AG04450 (cell line): ENCODE data around the gene ENTR1. TPM values are rescaled to one million over a fixed set of nuclear protein-coding genes. Genes with fewer than 3 reads are reported as not detected.
A peak's percentile ranks its signal among the peaks of the same experiment; 100 is the strongest.
"Not testable (repeated sequence)": the region's sequence is repeated elsewhere in the genome, so short reads cannot be mapped to it uniquely, and the experiment has no call there.

Source experiments
- CTCF ChIA-PET: fragments of 300-600, 350-600 bp; formaldehyde crosslinking; extraction: SDS; loops from one replicate; lab custom pipeline; 2022; ENCODE audit warnings: antibody characterized with exemption, inconsistent platforms; lab: Charles Lee
- POLR2A ChIA-PET: fragments of 350-600 bp; formaldehyde crosslinking; extraction: SDS; loops from one replicate; lab custom pipeline; 2021; ENCODE audit warnings: antibody characterized with exemption, inconsistent platforms; lab: Yijun Ruan, JAX
- DNase-seq: peaks from one replicate; pipeline ENCODE4 v3.0.0-alpha.2; 2011; ENCODE audit warnings: low read depth, low spot score
- H3K27ac ChIP-seq: one replicate; pipeline ENCODE4 v1.5.1; 2012; ENCODE audit warnings: low read depth, low read length, control low read depth
- H3K27me3 ChIP-seq: one replicate; pipeline ENCODE4 v1.6.0; 2012; ENCODE audit warnings: low read length; ENCODE audit not compliant: control insufficient read depth, insufficient read depth
- H3K4me3 ChIP-seq: 2 replicates; pipeline ENCODE4 v1.5.1; 2011; ENCODE audit warnings: mild to moderate bottlenecking, low read depth, low read length, control low read depth
- H3K9me3 ChIP-seq: 2 replicates; pipeline ENCODE4 v1.5.1; 2012; ENCODE audit warnings: low read length; ENCODE audit not compliant: control insufficient read depth, insufficient read depth
- CTCF ChIP-seq: IDR thresholded peaks from 2 replicates; pipeline ENCODE4 v1.5.1; 2011; ENCODE audit warnings: low read depth, low read length, control low read depth, inconsistent platforms
- polyA plus RNA-seq: library from polyadenylated mRNA; depleted of rRNA; stranded (reverse); fragments of >200 nt; gene quantifications from 2 replicates; pipeline ENCODE4 v1.2.3, GENCODE V29; 2011

The ENTR1 gene
- polyA plus RNA-seq, 1 experiment = 31.5 TPM

DNA sequence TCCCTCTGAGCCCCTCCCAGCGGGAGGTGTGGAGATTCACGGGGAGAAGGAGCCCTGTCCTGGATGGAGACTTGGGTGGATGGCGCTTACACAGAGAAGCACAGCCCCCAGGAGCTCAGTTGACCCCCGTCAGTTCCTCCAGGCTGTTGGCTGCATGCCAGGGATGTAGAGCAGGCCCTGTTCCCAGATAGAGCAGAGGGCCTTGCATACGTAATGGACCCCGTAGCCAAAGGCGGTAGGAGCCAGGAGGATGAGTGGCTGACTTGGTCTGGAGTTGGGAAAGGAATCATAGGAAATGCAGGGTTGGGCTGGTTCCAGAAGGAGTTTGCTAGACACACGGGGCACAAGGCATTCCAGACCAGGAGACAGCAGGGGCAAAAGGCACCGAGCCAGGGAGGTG lies 2.5 kb upstream of the ENTR1 start:
- Histone ChIP-seq H3K4me3 (no peak overlapping the region), H3K9me3 (peaks cover 4% of the 10 kb centered on the region; the same call in 1 of the 2 replicates), H3K27ac (no peak overlapping the region), H3K27me3 (no peaks in the 10 kb centered on the region)
- CTCF ChIA-PET = no interaction called here
- no peak for DNase-seq
- POLR2A ChIA-PET = no interaction called here
- no peak for TF ChIP-seq CTCF

DNA sequence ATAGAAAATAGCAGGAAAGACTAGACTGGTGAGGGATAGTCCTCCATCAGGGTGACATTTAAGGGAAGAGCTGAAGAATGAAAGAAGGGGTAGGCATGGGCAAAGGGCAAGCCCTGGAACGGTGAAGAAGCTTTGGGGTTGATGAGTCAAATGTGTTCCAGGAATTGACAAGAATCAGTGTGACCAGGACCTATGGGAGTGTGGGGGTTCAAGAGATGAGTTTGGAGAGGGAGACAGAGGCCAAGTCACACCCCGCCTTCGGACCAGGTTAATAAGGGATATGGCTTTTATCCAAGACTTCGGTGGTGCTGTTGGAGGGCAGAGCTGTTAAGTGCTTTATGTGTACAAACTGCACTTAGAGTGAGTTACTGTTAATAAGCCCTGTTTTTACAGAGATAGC lies 964 bp upstream of the ENTR1 start:
- H3K27me3 ChIP-seq = no peaks in the 10 kb centered on the region
- no peak for DNase-seq
- POLR2A ChIA-PET = no interaction called here
- no peak for TF ChIP-seq CTCF
- peaks cover 4% of the 10 kb centered on the region; the same call in 1 of the 2 replicates for H3K9me3 ChIP-seq
- CTCF ChIA-PET = no interaction called here
- peak overlapping the region; percentile 95 for H3K4me3 ChIP-seq
- no peak overlapping the region for H3K27ac ChIP-seq

DNA sequence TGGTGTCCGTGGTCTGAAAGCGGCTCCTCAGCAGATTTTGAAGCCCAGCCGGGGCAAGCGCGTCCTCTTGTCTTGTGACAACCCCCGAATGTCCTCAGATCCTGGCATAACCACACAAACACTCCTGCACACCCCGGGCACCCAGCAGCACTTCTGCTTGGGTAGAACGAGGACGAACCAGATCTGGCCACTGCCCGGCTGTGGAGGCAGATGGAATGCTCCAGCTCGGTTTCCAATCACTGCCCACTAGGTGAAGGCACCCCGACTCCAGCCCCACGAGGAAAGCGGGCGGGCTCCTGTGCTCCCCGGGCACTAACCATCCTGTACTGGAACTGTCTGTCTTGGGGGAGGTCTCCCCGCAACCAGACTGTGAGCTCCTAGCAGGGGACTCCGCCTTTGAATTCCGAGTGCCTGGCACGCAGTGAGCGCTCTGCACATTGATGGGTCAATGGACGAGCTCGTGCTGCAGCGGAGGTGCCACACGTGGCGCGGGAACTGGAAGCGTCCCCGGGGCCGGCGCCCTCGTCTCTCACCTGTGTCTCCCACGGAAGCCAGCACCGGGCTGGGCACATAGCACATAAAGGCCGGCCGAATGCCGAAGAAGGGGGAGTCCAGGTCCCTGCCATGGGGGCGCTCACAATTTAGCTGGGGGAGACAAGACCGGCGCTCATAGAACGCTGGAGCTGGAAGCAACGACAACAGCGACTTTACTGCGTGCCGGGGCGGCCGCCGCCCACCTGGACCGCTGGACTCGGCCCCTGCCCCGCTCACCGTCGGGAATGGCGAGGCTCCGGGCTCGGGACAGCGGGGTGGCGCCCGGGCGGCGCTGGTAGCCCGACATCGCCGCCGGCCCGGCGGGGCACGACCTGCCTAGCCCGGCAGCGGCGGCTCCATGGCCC lies 608 bp downstream of the ENTR1 start:
- no peak for TF ChIP-seq CTCF
- Histone ChIP-seq H3K27me3 (no peaks in the 10 kb centered on the region), H3K27ac (peak overlapping the region; percentile 31), H3K9me3 (peaks cover 4% of the 10 kb centered on the region; the same call in 1 of the 2 replicates), H3K4me3 (peak overlapping the region; percentile 95)
- CTCF ChIA-PET = interaction anchor here (1.1 to 1.4 kb wide), 3 partner anchors 9 to 98 kb away, joined by 3 to 6 read pairs (median 6); no protein-coding TSS in a partner anchor
- no peak for DNase-seq
- POLR2A ChIA-PET = interaction anchor here (0.7 to 1.5 kb wide), 4 partner anchors 8 to 83 kb away, joined by 4 to 5 read pairs (median 4); partner anchors contain the start of genes DNLZ and GPSM1

DNA sequence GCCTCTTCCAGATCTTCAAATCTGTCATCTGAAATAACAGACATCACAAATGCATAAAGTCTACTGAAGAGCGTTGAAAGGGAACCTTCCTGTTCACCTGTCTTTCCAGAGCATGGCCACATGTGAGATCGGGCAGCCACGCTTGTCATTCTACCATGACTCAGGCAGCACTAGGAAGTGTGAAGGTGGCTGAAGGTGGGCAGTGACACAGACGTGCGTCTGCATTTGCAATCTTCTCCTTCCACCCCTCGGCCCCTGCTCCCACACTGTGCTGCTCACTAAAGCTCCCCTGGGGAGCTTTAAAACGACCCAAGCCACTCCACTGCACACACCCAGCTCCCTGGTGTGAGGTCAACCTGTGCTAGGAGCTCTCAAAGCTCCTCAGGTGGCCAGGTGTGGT lies 2.5 kb downstream of the ENTR1 start:
- no peaks in the 10 kb centered on the region for H3K27me3 ChIP-seq
- H3K9me3 ChIP-seq = peaks cover 4% of the 10 kb centered on the region; the same call in 1 of the 2 replicates
- ChIA-PET CTCF (no interaction called here), POLR2A (no interaction called here)
- H3K27ac ChIP-seq = no peak overlapping the region
- H3K4me3 ChIP-seq = no peak overlapping the region
- TF ChIP-seq CTCF = no peak
- DNase-seq = no peak

DNA sequence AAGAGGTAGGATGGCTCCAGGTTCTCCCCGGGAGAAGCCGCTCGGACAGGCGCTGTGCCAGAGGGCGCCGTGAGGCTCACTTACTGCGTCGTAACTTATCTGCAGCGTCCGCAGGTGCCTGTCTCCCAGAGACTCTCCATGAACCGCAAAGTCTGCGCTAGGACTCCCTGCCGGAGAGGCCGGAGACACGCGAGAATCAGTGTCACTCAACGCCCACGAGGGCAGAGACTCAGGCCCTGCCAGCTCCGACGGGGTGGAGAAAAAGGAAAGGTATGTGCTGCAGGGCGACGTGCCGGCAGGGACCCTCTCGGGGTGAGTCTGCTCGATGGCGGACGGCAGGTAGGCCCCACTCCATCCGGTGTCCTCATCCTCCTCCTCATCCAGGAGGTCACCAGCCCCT lies 3.4 kb downstream of the ENTR1 start:
- POLR2A ChIA-PET, H3K27ac ChIP-seq, H3K9me3 ChIP-seq, DNase-seq, CTCF ChIA-PET, H3K27me3 ChIP-seq, H3K4me3 ChIP-seq: not testable (repeated sequence)

DNA sequence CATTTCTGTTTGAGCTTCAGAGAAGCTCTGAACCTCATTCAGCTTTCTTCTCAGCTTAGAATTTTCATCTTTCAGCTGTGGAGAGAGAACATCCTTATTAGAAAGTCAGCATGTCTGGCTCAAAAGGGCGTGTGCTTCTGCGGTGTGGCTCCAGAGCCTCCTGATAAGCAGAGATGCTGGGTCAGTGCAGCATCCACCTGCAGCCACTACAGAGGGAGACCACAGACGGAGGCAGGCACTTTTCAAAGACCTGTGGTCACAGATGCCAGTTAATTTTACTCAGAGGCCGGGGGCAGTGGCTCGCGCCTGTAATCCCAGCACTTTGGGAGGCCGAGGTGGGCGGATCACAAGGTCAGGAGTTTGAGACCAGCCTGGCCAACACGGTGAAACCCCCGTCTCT lies 4.5 kb downstream of the ENTR1 start:
- H3K9me3 ChIP-seq, H3K4me3 ChIP-seq, DNase-seq, H3K27me3 ChIP-seq, POLR2A ChIA-PET, H3K27ac ChIP-seq: not testable (repeated sequence)
- CTCF ChIA-PET = interaction anchor here (0.6 kb wide), 1 partner anchor 94 kb away, joined by 3 read pairs; no protein-coding TSS in a partner anchor
